Right kidney (tissue), 9 donors: Measurements from ENCODE around the gene MBLAC2.

Source experiments
- DNase-seq: peaks from one replicate; pipeline ENCODE4 v3.0.0-alpha.2; 2016
- long read RNA-seq, 8 donors: transcript quantifications; one replicate each; lab custom pipeline, GENCODE V29; 2026

The MBLAC2 gene
- long read RNA-seq, donor 1, full-length matches to known transcripts: 3 of 3 reads
- long read RNA-seq, donor 1, partial matches to known transcripts: 0 of 3 reads
- long read RNA-seq, donor 1, other reads (novel, unspliced or antisense): 0 of 3 reads
- long read RNA-seq, donor 2, full-length matches to known transcripts: 3 of 3 reads
- long read RNA-seq, donor 2, partial matches to known transcripts: 0 of 3 reads
- long read RNA-seq, donor 2, other reads (novel, unspliced or antisense): 0 of 3 reads
- long read RNA-seq, donor 3, full-length matches to known transcripts: 7 of 7 reads
- long read RNA-seq, donor 3, partial matches to known transcripts: 0 of 7 reads
- long read RNA-seq, donor 3, other reads (novel, unspliced or antisense): 0 of 7 reads
- long read RNA-seq, donor 4, full-length matches to known transcripts: 9 of 9 reads
- long read RNA-seq, donor 4, partial matches to known transcripts: 0 of 9 reads
- long read RNA-seq, donor 4, other reads (novel, unspliced or antisense): 0 of 9 reads
- long read RNA-seq, donor 5, full-length matches to known transcripts: 5 of 5 reads
- long read RNA-seq, donor 5, partial matches to known transcripts: 0 of 5 reads
- long read RNA-seq, donor 5, other reads (novel, unspliced or antisense): 0 of 5 reads
- long read RNA-seq, donor 6, full-length matches to known transcripts: 5 of 5 reads
- long read RNA-seq, donor 6, partial matches to known transcripts: 0 of 5 reads
- long read RNA-seq, donor 6, other reads (novel, unspliced or antisense): 0 of 5 reads
- long read RNA-seq, donor 7, full-length matches to known transcripts: 7 of 7 reads
- long read RNA-seq, donor 7, partial matches to known transcripts: 0 of 7 reads
- long read RNA-seq, donor 7, other reads (novel, unspliced or antisense): 0 of 7 reads
- long read RNA-seq, donor 8, full-length matches to known transcripts: 7 of 7 reads
- long read RNA-seq, donor 8, partial matches to known transcripts: 0 of 7 reads
- long read RNA-seq, donor 8, other reads (novel, unspliced or antisense): 0 of 7 reads

- peak; percentile 98 for DNase-seq
Observed at GRCh38 chr5:90474235-90475107, at the start of gene MBLAC2, which contains the start of gene POLR3G. TSS of gene MBLAC2 (minus strand) at chr5:90474771. CDS start at chr5:90474292, 479 bp downstream. TSS of gene POLR3G (plus strand) at chr5:90474864. CDS start at chr5:90485568, 10,704 bp downstream.

GRCh38 chr5:90519081-90519480 lies 44.5 kb upstream of the MBLAC2 start:
- no peak for DNase-seq

- no peak for DNase-seq
Observed at GRCh38 chr5:90518661-90519060, 44.1 kb upstream of the MBLAC2 start.

DNA sequence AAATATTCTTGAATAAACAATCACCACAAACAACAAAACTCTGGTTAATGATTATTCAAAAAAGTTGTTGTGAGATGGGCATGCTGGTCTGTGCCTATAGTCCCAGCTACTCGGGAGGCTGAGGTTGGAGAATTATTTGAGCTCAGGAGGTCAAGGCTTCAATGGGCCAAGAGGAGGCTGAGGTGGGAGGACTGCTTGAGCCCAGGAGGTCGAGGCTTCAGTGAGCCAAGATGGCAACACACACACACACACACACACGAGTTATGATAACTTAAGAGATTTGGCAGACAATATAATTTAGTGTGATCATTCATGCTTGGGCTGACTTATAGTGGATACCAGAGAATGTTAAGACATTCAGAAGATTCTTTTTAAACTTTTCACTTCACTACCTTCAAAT lies 39.9 kb upstream of the MBLAC2 start:
- no peak for DNase-seq

GRCh38 chr5:90510438-90510837 lies 35.9 kb upstream of the MBLAC2 start:
- no peak for DNase-seq

GRCh38 chr5:90506221-90506620 lies 31.6 kb upstream of the MBLAC2 start:
- DNase-seq: no peak

DNA sequence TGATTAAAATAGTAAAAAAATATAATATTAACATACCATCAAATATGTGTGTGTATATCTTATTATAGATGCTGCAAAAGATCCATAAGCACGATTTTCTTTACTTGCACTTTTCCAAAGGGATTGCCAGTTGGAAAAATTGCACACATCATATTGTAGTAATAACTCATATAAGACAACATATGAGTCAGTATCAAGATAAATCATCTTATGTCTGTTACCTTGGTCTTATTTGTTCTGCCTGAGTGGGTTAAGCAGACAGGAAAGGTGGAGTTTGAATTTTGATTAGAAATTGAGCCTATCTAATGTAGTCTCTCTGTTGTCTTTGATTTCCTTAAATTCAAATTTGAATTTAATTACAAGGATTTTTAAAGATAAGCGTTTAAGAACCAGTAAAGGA lies 30.2 kb upstream of the MBLAC2 start:
- no peak for DNase-seq

DNA sequence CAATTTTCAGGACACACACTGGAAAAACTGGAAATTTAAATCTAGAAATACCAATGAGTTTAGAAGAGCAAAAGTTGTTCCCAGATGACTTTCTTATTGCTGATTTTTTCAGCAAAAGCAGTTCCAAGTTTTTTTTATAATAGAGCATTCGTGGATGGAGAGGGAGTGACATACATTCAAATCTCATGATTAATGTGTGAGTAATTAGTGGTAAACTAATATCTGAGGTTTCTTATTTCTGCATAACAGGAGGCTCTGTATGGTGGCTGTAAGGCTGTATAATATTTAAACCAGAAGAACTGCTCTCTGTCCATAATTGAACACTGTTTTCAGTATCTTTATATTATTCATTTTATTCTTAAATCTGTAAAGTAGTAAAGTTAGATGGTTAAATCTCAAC lies 29.0 kb upstream of the MBLAC2 start:
- DNase-seq: no peak

DNA sequence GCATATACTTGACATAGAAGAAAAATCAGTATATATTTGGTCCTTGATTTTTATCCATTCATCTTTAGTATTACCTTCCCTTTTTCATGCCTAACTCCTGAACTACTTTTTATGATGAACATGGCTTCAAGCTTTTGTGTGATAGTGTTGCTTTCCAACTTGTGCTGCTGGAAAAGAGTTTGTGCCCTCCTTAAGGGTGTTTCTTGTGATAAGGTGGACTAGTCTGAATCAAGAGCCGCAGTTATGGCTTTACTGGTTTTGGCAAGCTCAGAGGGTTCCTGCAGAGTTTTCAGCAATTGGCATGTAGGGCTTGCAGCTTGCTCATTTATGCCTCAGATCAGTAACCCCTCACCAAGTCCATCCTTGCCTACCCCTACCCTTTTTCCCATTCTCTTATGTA lies 20.6 kb upstream of the MBLAC2 start:
- no peak for DNase-seq

- DNase-seq: no peak
Observed at GRCh38 chr5:90494043-90494442, 19.5 kb upstream of the MBLAC2 start.

DNA sequence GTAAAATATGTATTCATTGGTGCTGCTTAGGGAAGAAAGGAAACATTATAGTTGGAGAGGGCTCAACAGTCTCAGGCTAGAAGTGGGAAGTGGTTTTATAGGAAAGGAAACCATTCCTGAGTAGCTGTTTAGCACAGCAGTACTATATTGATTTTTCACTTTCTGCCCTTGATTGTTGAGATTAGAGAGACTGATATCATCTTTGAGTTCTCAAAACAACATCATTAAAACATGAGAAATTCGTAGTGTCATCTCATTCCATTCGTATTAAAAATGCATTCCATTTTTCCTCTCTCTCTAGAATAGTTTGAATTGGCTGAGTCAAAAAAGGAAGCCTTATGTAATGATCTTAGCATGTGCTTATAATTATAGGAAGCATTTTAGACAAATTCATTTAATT lies 14.2 kb upstream of the MBLAC2 start:
- DNase-seq: no peak

- DNase-seq: no peak
Observed at GRCh38 chr5:90484540-90484939, 10.0 kb upstream of the MBLAC2 start.

DNA sequence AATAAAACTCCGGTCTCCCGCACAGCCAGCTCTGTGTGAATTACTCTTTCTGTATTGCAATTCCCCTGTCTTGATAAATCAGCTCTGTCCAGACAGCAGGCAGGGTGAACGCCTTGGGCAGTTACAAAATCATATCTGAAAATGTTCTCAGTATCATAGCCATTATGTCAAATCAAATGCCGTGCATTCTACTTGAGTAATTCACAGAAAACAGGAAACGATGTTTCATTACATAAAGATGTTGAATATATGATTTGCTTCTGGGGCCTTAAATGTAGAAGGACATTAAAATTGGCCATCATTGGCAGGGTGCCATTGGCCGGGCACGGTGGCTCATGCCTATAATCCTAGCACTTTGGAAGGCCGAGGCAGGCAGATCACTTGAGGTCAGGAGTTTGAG lies 8.6 kb upstream of the MBLAC2 start:
- no peak for DNase-seq

DNA sequence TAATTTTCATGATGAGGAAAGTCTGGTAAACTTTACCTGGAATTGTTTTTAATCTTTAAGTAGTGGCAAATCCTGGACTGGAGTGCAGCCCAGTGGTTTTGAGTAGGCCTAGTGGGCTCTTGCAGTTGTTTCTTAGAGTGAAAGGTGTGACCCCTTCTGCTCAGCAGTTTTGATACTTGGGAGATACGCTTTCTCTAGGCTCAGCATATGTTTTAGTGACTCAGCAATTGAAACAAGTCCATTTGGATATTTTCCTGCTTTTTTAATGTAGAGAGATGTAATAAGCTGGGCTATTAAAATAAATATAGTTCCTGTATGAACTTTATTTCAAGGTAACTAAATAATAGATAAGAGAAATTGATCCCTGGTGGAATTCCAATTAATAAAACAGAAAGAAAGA lies 6.1 kb upstream of the MBLAC2 start:
- DNase-seq: no peak

DNA sequence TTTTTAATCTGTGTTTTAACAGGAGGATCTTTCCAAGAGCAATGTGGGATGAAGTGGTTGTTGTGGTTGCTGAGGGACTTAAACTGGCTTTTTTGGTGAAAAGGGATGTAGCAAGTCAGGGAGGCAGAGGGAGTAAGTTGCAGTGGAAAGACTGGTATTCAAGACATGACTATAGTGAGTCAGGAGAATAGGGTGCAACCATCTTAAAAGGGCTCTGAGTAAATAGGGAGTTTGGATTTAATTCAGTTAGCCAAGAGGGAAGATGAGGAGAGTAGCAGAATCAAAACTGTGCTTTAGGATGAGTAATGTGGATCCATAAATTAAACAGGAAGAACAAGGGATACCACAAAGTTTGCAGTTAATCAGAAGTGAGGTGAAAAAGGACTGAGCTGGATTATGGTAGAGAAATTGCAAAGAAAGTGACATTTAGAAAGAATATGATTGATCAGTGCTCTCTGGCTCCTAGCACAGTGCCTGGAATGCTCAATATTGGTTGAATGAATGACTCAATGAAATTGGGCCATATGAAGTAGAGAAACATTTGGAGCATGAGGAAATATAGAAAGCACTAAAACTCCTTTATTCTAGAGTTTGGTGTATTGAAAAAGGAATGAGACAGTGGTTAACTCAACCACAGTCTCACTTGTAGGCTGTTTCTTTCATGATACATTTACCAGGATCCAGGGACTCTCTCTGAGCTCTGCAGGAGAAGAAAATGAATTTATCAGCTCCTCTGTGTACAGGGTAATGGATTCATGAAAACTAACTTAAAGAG lies 5.2 kb upstream of the MBLAC2 start:
- no peak for DNase-seq

DNA sequence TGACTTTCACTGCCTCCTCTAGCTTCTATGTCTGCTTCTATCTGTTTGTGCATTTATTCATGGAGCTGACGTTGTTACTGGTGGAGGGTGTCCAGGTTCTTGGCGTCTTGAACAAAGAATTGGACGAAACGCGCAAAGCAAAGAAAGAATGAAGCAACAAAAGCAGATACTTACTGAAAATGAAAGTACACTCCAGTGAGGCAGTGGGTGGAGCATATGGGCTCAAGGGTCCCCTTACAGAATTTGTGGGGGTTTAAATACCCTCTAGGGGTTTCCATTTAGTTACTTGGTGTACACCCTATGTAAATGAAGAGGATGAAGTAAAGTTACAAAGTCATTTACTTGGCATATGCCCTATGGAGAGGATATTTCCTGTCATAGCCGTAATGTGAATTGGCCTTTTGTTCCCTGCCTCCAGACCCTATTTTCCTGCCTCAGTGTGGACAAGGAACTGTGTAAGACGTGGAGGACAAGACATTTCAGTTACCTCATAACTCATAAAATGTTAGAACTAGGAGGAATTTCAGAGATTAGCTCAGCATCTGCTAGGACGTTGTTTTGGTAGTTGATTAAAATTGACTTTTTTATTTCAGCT lies 3.1 kb upstream of the MBLAC2 start:
- DNase-seq: no peak

- DNase-seq: no peak
Observed at GRCh38 chr5:90477073-90477472, 2.5 kb upstream of the MBLAC2 start.

DNA sequence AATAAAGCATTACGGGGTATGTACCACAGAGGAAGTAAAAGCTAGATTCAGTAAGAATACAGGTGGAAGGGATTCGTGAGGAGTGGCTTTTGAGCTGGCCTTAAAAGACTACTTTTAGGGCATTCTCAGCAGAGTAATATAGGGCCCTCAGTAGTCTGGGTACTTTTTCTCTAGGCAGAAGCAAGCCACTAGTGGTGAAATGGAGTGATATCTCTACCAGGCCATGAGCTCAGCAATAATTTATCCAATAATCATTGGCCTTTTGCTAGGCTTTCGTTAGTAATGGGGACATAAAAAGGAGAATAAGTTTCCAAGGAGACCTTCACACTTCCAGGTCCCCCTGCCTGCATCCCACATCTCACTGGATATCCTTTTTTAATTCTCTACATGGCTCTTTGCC lies 1.8 kb upstream of the MBLAC2 start:
- no peak for DNase-seq

GRCh38 chr5:90475436-90475980 lies 937 bp upstream of the MBLAC2 start:
- DNase-seq: peak; percentile 5
